IMR-90 (cell line): ENCODE data around the gene PAGE2B. TPM values are rescaled to one million over a fixed set of nuclear protein-coding genes. Genes with fewer than 3 reads are reported as not detected.

Experiments
- ATAC-seq: fragments of 200-7000 bp; cut with Tn5 transposase; 2 replicates; pipeline ENCODE4 v1.9.1; 2020; ENCODE audit warnings: low read depth, mild to moderate bottlenecking, moderate library complexity
- BruUV-seq: library from RNA; stranded (reverse); fragments of 400-500 nt; replicated peaks from 2 replicates; lab custom pipeline; 2021; lab: Mats Ljungman, UMichigan
- CTCF ChIA-PET: fragments of 300-600 bp; formaldehyde crosslinking; extraction: SDS; loops from one replicate; lab custom pipeline; 2021; ENCODE audit warnings: antibody characterized with exemption; lab: Yijun Ruan, JAX
- POLR2A ChIA-PET: fragments of 300-600 bp; sonication (Branson Sonifier 250); formaldehyde crosslinking; loops from one replicate; lab custom pipeline; 2022; ENCODE audit warnings: antibody characterized with exemption; ENCODE audit not compliant: unreplicated experiment; lab: Charles Lee
- DNase-seq: peaks from one replicate; pipeline ENCODE4 v3.0.0; 2013
- H2AFZ ChIP-seq: replicated peaks from 2 replicates; pipeline ENCODE3; 2013; ENCODE audit warnings: low read length, mild to moderate bottlenecking; ENCODE audit not compliant: poor library complexity
- H2AK5ac ChIP-seq: 2 replicates; pipeline ENCODE4 v1.6.1; 2013; ENCODE audit warnings: low read depth, low read length, inconsistent platforms
- H2AK9ac ChIP-seq: replicated peaks from 2 replicates; pipeline ENCODE3; 2013; ENCODE audit warnings: mild to moderate bottlenecking, low read depth, low read length, moderate library complexity; ENCODE audit not compliant: poor library complexity
- H2BK120ac ChIP-seq: 2 replicates; pipeline ENCODE4 v1.6.1; 2013; ENCODE audit warnings: low read depth, low read length, inconsistent platforms
- H2BK15ac ChIP-seq: 3 replicates; pipeline ENCODE4 v1.6.1; 2013; ENCODE audit warnings: low read depth, low read length, inconsistent platforms
- H2BK20ac ChIP-seq: 2 replicates; pipeline ENCODE4 v1.6.1; 2013; ENCODE audit warnings: low read depth, mild to moderate bottlenecking, inconsistent platforms, low read length, moderate library complexity
- H2BK5ac ChIP-seq: 2 replicates; pipeline ENCODE4 v1.6.1; 2013; ENCODE audit warnings: mild to moderate bottlenecking, low read depth, low read length, inconsistent platforms; ENCODE audit not compliant: poor library complexity, severe bottlenecking
- H3K14ac ChIP-seq: replicated peaks from 2 replicates; pipeline ENCODE4 v1.6.1; 2013; ENCODE audit warnings: low read depth, low read length, inconsistent platforms
- H3K18ac ChIP-seq: 2 replicates; pipeline ENCODE4 v1.6.1; 2013; ENCODE audit warnings: low read depth, low read length, control low read depth
- H3K23ac ChIP-seq: 2 replicates; pipeline ENCODE4 v1.6.1; 2013; ENCODE audit warnings: low read depth, low read length, inconsistent platforms
- H3K27ac ChIP-seq: 2 replicates; pipeline ENCODE4 v1.5.1; 2013; ENCODE audit warnings: mild to moderate bottlenecking, control low read depth, low read length; ENCODE audit not compliant: insufficient read depth
- H3K27me3 ChIP-seq: 2 replicates; pipeline ENCODE4 v1.6.1; 2013; ENCODE audit warnings: low read length; ENCODE audit not compliant: control insufficient read depth, insufficient read depth
- H3K36me3 ChIP-seq: 2 replicates; pipeline ENCODE4 v1.6.1; 2013; ENCODE audit warnings: low read length, mixed read lengths; ENCODE audit not compliant: control insufficient read depth, insufficient read depth
- H3K4ac ChIP-seq: 2 replicates; pipeline ENCODE4 v1.6.1; 2013; ENCODE audit warnings: low read depth, low read length, inconsistent platforms
- H3K4me1 ChIP-seq: 2 replicates; pipeline ENCODE4 v1.6.1; 2013; ENCODE audit warnings: low read length, mixed read lengths; ENCODE audit not compliant: control insufficient read depth, insufficient read depth
- H3K4me2 ChIP-seq: 2 replicates; pipeline ENCODE4 v1.6.1; 2013; ENCODE audit warnings: low read depth, mild to moderate bottlenecking, control low read depth, low read length, moderate library complexity
- H3K4me3 ChIP-seq: 2 replicates; pipeline ENCODE4 v1.5.1; 2013; ENCODE audit warnings: low read depth, mild to moderate bottlenecking, control low read depth, low read length, moderate library complexity; ENCODE audit not compliant: insufficient read depth
- H3K56ac ChIP-seq: 2 replicates; pipeline ENCODE4 v1.6.1; 2013; ENCODE audit warnings: low read length, inconsistent platforms; ENCODE audit not compliant: insufficient read depth; ENCODE audit errors: extremely low read depth
- H3K79me1 ChIP-seq, 2 experiments: 2 replicates each; pipeline ENCODE4 v1.6.1; 2013; ENCODE audit warnings: low read length in 2 of 2, inconsistent platforms in 1 of 2, low read depth in 1 of 2
- H3K9ac ChIP-seq: 2 replicates; pipeline ENCODE4 v1.6.1; 2013; ENCODE audit warnings: low read depth, low read length, control low read depth
- H3K9me1 ChIP-seq: 2 replicates; pipeline ENCODE4 v1.6.1; 2013; ENCODE audit warnings: low read length, inconsistent platforms; ENCODE audit not compliant: insufficient read depth
- H3K9me3 ChIP-seq: 2 replicates; pipeline ENCODE4 v1.6.1; 2013; ENCODE audit warnings: low read length; ENCODE audit not compliant: control insufficient read depth, insufficient read depth
- H4K20me1 ChIP-seq: 2 replicates; pipeline ENCODE4 v1.6.1; 2013; ENCODE audit warnings: low read length, inconsistent platforms; ENCODE audit not compliant: insufficient read depth
- H4K5ac ChIP-seq: 2 replicates; pipeline ENCODE4 v1.6.1; 2013; ENCODE audit warnings: mild to moderate bottlenecking, low read depth, low read length, control low read depth
- H4K8ac ChIP-seq, 2 experiments: 2 replicates each; pipeline ENCODE4 v1.6.1; 2013; ENCODE audit warnings: low read depth in 2 of 2, low read length in 2 of 2, control low read depth in 1 of 2, inconsistent platforms in 1 of 2
- H4K91ac ChIP-seq: 2 replicates; pipeline ENCODE4 v1.6.1; 2013; ENCODE audit warnings: low read depth, low read length, inconsistent platforms; ENCODE audit not compliant: insufficient read depth
- CEBPB ChIP-seq: IDR thresholded peaks from 2 replicates; pipeline ENCODE4 v1.6.1; 2012; ENCODE audit warnings: low read depth, low read length, improper control_type of control experiment
- MXI1 ChIP-seq: IDR thresholded peaks from 2 replicates; pipeline ENCODE4 v1.6.1; 2012; ENCODE audit warnings: low read depth, mild to moderate bottlenecking, low read length, moderate library complexity, borderline replicate concordance
- NFE2L2 ChIP-seq: fragments of 150-350 bp; IDR thresholded peaks from 2 replicates; pipeline ENCODE4 v1.6.1; 2016; ENCODE audit warnings: low read depth, mild to moderate bottlenecking, low read length
- RFX5 ChIP-seq: IDR thresholded peaks from 2 replicates; pipeline ENCODE4 v1.8.0; 2012; ENCODE audit warnings: low read depth, mild to moderate bottlenecking, low read length, moderate library complexity
- WGBS, 2 experiments: methylation state at CpG; one replicate each; pipeline versions ENCODE4 v1.1.5 to v1.1.7; 2013; ENCODE audit warnings: missing lambda C conversion rate in 2 of 2; ENCODE audit not compliant: insufficient read length in 1 of 2; ENCODE audit errors: extremely low coverage in 2 of 2; 5-methylcytosine and 5-hydroxymethylcytosine counted together
- dilution Hi-C: fragments of 300-500 bp; cut with HindIII; formaldehyde crosslinking; loops from one replicate; pipeline ENCODE4 v1.14.3; 2018; ENCODE audit warnings: low sequenced_read_pairs; ENCODE audit not compliant: unreplicated experiment
- in situ Hi-C: fragments of 300-500 bp; cut with MboI; formaldehyde crosslinking; loops from 3 replicates; pipeline ENCODE4 v1.14.3; 2019; ENCODE audit warnings: low sequenced_read_pairs, inconsistent platforms, mixed read lengths
- intact Hi-C: fragments of 100-400 bp; cut with micrococcal nuclease; formaldehyde crosslinking; loops from 2 replicates; pipeline ENCODE4 v1.10.0; 2022
- polyA plus RNA-seq, 3 experiments: library from polyadenylated mRNA; depleted of rRNA; stranded (reverse); fragments of >200 nt; gene quantifications; 2 replicates each; pipeline ENCODE4 v1.2.3, GENCODE V29; 2012; ENCODE audit warnings: low replicate concordance in 1 of 3
- total RNA-seq: library from RNA; depleted of rRNA; stranded (reverse); fragments of >200 nt; gene quantifications from 2 replicates; pipeline ENCODE4 v1.2.3, GENCODE V29; 2012
- TF ChIP-seq, protein P1 (sequence below): fragments of 150-350 bp; IDR thresholded peaks from 2 replicates; pipeline ENCODE4 v1.6.1; 2016; ENCODE audit warnings: low read depth, mild to moderate bottlenecking, low read length, moderate library complexity, borderline replicate concordance
- TF ChIP-seq, protein P2 (sequence below): conservative IDR thresholded peaks from 2 replicates; pipeline ENCODE4 v1.5.1; 2012; ENCODE audit warnings: mild to moderate bottlenecking, low read depth, low read length, improper control_type of control experiment

Gene PAGE2B
- total and polyA plus RNA-seq, 2 of the 4 experiments (the other 2 are of a cell fraction) = not detected

DNA sequence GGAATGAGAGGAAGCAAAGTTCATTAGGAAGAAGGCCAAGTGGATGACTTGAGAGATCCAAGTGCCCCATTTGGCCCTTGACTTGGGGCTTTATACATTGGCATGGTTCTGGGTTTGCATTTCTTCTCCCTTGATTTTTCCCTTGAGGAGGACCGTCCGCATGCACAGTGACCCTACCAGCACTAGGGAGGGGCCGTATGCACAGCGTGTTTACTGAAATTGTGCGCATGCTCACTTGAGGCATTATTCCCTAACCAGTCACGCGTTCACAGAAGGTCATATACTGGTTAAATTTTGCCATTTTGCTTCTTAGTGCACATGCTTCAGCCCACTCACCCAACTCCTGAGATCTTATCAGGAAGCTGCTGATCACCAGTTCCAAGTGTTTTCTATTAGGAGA lies 49.1 kb downstream of the PAGE2B start:
- Histone ChIP-seq H3K9ac (no peak overlapping the region), H2BK20ac (no peak overlapping the region), H3K4ac (no peak overlapping the region), H3K27ac (no peak overlapping the region), H3K9me3 (no peaks in the 10 kb centered on the region), H3K79me1 (no peaks in the 10 kb centered on the region), H2BK15ac (no peak overlapping the region), H3K56ac (no peak overlapping the region), H3K14ac (no peak overlapping the region), H2BK5ac (no peak overlapping the region), H3K9me1 (no peaks in the 10 kb centered on the region), H2AK9ac (no peak overlapping the region), H3K23ac (no peak overlapping the region), H4K5ac (no peak overlapping the region), H4K20me1 (no peaks in the 10 kb centered on the region), H3K36me3 (no peaks in the 10 kb centered on the region), H2AK5ac (no peak overlapping the region), H2BK120ac (no peak overlapping the region), H3K27me3 (peaks cover 4% of the 10 kb centered on the region), H4K8ac (no peak overlapping the region), H3K4me3 (no peak overlapping the region), H4K91ac (no peak overlapping the region), H3K18ac (no peak overlapping the region), H2AFZ (no peak overlapping the region), H3K4me1 (no peaks in the 10 kb centered on the region), H3K4me2 (no peak overlapping the region)
- ChIA-PET POLR2A (no interaction called here), CTCF (no interaction called here)
- DNase-seq = no peak
- BruUV-seq = no TSS peak
- ATAC-seq = no peak
- intact Hi-C loops (no loop called here), dilution Hi-C loops (no loop called here), in situ Hi-C loops (no loop called here)
- TF ChIP-seq RFX5 (no peak), NFE2L2 (no peak), MXI1 (no peak), CEBPB (no peak)
- TF ChIP-seq, protein P1, sequence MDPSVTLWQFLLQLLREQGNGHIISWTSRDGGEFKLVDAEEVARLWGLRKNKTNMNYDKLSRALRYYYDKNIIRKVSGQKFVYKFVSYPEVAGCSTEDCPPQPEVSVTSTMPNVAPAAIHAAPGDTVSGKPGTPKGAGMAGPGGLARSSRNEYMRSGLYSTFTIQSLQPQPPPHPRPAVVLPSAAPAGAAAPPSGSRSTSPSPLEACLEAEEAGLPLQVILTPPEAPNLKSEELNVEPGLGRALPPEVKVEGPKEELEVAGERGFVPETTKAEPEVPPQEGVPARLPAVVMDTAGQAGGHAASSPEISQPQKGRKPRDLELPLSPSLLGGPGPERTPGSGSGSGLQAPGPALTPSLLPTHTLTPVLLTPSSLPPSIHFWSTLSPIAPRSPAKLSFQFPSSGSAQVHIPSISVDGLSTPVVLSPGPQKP = no peak
- TF ChIP-seq, protein P2, sequence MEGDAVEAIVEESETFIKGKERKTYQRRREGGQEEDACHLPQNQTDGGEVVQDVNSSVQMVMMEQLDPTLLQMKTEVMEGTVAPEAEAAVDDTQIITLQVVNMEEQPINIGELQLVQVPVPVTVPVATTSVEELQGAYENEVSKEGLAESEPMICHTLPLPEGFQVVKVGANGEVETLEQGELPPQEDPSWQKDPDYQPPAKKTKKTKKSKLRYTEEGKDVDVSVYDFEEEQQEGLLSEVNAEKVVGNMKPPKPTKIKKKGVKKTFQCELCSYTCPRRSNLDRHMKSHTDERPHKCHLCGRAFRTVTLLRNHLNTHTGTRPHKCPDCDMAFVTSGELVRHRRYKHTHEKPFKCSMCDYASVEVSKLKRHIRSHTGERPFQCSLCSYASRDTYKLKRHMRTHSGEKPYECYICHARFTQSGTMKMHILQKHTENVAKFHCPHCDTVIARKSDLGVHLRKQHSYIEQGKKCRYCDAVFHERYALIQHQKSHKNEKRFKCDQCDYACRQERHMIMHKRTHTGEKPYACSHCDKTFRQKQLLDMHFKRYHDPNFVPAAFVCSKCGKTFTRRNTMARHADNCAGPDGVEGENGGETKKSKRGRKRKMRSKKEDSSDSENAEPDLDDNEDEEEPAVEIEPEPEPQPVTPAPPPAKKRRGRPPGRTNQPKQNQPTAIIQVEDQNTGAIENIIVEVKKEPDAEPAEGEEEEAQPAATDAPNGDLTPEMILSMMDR = no peak
- 72% methylated on average over 2 of the region's 7 CpGs; no CpG with 5 or more reads in 1 of the 2 experiments for WGBS, 2 experiments
